Epithelial cell of esophagus (primary cell): ENCODE results near the gene ZSCAN25.

Source experiments
- DNase-seq: peaks from one replicate; pipeline ENCODE4 v3.0.0; 2010; ENCODE audit warnings: low read depth
- H3K4me3 ChIP-seq: 2 replicates; pipeline ENCODE4 v1.5.1; 2011; ENCODE audit warnings: mild to moderate bottlenecking, low read length, control low read depth
- CTCF ChIP-seq: IDR thresholded peaks from 2 replicates; pipeline ENCODE4 v1.5.1; 2011; ENCODE audit warnings: low read depth, mild to moderate bottlenecking, low read length, control low read depth, inconsistent platforms; ENCODE audit not compliant: insufficient read depth; ENCODE audit errors: missing control alignments

ZSCAN25 gene

GRCh38 chr7:99625321-99625720, 8.6 kb downstream of the ZSCAN25 start:
- no peak for TF ChIP-seq CTCF
- H3K4me3 ChIP-seq, result no peak overlapping the region
- DNase-seq, result no peak

- H3K4me3 ChIP-seq, result no peak overlapping the region
- no peak for DNase-seq
- TF ChIP-seq CTCF, result no peak
These were observed 9.2 kb downstream of the ZSCAN25 start for GRCh38 chr7:99625961-99626360.

- no peak overlapping the region for H3K4me3 ChIP-seq
- no peak for TF ChIP-seq CTCF
- no peak for DNase-seq
These were observed 9.9 kb downstream of the ZSCAN25 start for GRCh38 chr7:99626661-99627060.

- no peak for TF ChIP-seq CTCF
- DNase-seq, result no peak
These were observed 10.8 kb downstream of the ZSCAN25 start for GRCh38 chr7:99627513-99627912.

GRCh38 chr7:99628471-99629465, 12.0 kb downstream of the ZSCAN25 start:
- TF ChIP-seq CTCF, result no peak
- no peak overlapping the region for H3K4me3 ChIP-seq
- no peak for DNase-seq

More at GRCh38 chr7:99627513-99627912, 10.8 kb downstream of the ZSCAN25 start:
- H3K4me3 ChIP-seq, result no peak overlapping the region

- H3K4me3 ChIP-seq, result no peak overlapping the region
- TF ChIP-seq CTCF, result no peak
- DNase-seq, result no peak
These were observed 12.9 kb downstream of the ZSCAN25 start for GRCh38 chr7:99629643-99630042.
